HepG2 (cell line): Measurements from ENCODE around the gene CSNK1D. TPM values are rescaled to one million over a fixed set of nuclear protein-coding genes. Genes with fewer than 3 reads are reported as not detected.

Source experiments
- HHEX ChIP-seq: IDR thresholded peaks from 2 replicates; pipeline ENCODE4 v1.6.1; 2016; ENCODE audit warnings: control low read depth
- HNF1A ChIP-seq, 2 experiments: sonication (generic) in 1 of 2; formaldehyde crosslinking in 1 of 2; IDR thresholded peaks; 2 replicates each; pipeline versions ENCODE4 v1.4.0 to v1.6.1; 2016 to 2020; ENCODE audit warnings: borderline replicate concordance in 1 of 2, low read depth in 1 of 2, mild to moderate bottlenecking in 1 of 2, missing genetic modification reagents in 1 of 2
- HNF1B ChIP-seq: sonication (generic); formaldehyde crosslinking; IDR thresholded peaks from 2 replicates; pipeline ENCODE4 v1.5.1; 2020; ENCODE audit warnings: mild to moderate bottlenecking, moderate library complexity, missing genetic modification reagents
- HOXA9 ChIP-seq: sonication (generic); formaldehyde crosslinking; IDR thresholded peaks from 2 replicates; pipeline ENCODE4 v1.8.1; 2022; ENCODE audit warnings: missing genetic modification reagents, mild to moderate bottlenecking, moderate library complexity, borderline replicate concordance
- IKZF4 ChIP-seq: sonication (generic); formaldehyde crosslinking; IDR thresholded peaks from 2 replicates; pipeline ENCODE4 v1.5.1; 2020; ENCODE audit warnings: borderline replicate concordance, mild to moderate bottlenecking, low read depth, missing genetic modification reagents; ENCODE audit errors: not compliant biosample characterization
- MEIS1 ChIP-seq: sonication (generic); formaldehyde crosslinking; IDR thresholded peaks from 2 replicates; pipeline ENCODE4 v1.9.0; 2021; ENCODE audit warnings: mild to moderate bottlenecking, missing genetic modification reagents, moderate library complexity, borderline replicate concordance
- MIER3 ChIP-seq: IDR thresholded peaks from 2 replicates; pipeline ENCODE4 v1.6.1; 2016; ENCODE audit warnings: missing compliant biosample characterization, borderline replicate concordance
- MIXL1 ChIP-seq: IDR thresholded peaks from 2 replicates; pipeline ENCODE4 v1.6.1; 2016
- SALL1 ChIP-seq: sonication (generic); formaldehyde crosslinking; IDR thresholded peaks from 2 replicates; pipeline ENCODE4 v1.8.0; 2022; ENCODE audit warnings: mild to moderate bottlenecking, missing genetic modification reagents
- TFAP4 ChIP-seq: sonication (generic); IDR thresholded peaks from 2 replicates; pipeline ENCODE4 v1.6.1; 2016; ENCODE audit warnings: low read depth, borderline replicate concordance
- ZNF264 ChIP-seq: sonication (generic); formaldehyde crosslinking; IDR thresholded peaks from 2 replicates; pipeline ENCODE4 v1.4.0; 2020; ENCODE audit warnings: missing genetic modification reagents
- ZNF407 ChIP-seq: sonication (generic); formaldehyde crosslinking; IDR thresholded peaks from one replicate; pipeline ENCODE4 v1.5.1; 2020; ENCODE audit warnings: mild to moderate bottlenecking, missing genetic modification reagents; ENCODE audit errors: not compliant biosample characterization
- polyA plus RNA-seq, 8 experiments: library from polyadenylated mRNA; depleted of rRNA in 3 of 8; stranded (reverse) in 7 of 8; unstranded in 1 of 8; fragments of >200 nt; fragmentation: Illumina TruSeq in 4 of 8; extraction: Trizol in 4 of 8; gene quantifications; 2 replicates each; pipeline versions ENCODE4 v1.2.1 to v1.2.3, GENCODE V29; 2011 to 2016; ENCODE audit warnings: low read depth in 4 of 8, missing spikeins in 1 of 8, mixed read lengths in 1 of 8; ENCODE audit not compliant: insufficient read depth in 1 of 8
- total RNA-seq, 5 experiments: library from RNA; depleted of rRNA; stranded (reverse); fragments of >200 nt; fragmentation: Illumina TruSeq; extraction: Trizol; gene quantifications; 2 replicates each; pipeline ENCODE4 v1.2.3, GENCODE V29; 2016; ENCODE audit warnings: low read depth in 1 of 5

Gene CSNK1D
- total and polyA plus RNA-seq, 2 of the 13 experiments (the other 11 are each of a cell fraction or from before 2014, with no cell fraction given), result 31.5 to 128 TPM

- peak; percentile 72 for TF ChIP-seq ZNF407 (CRISPR knock-in tag)
- peak; percentile 75 for TF ChIP-seq IKZF4 (CRISPR knock-in tag)
- peak; percentile 78; the same call in 1 of the 2 replicates for TF ChIP-seq MIER3
- peak; percentile 93 for TF ChIP-seq HNF1B (CRISPR knock-in tag)
- peak; percentile 53; the same call in 1 of the 2 replicates for TF ChIP-seq MEIS1 (CRISPR knock-in tag)
- peak; percentile 75 for TF ChIP-seq TFAP4
- TF ChIP-seq HOXA9 (CRISPR knock-in tag), result peak; percentile 87; the same call in 1 of the 2 replicates
- no peak for TF ChIP-seq HNF1A (IDR thresholded peaks at IDR 0.05; ENCODE audit: low read depth)
- TF ChIP-seq HNF1A (CRISPR knock-in tag; IDR thresholded peaks at IDR 0.05; ENCODE audit: borderline replicate concordance), result peak; percentile 79; the same call in 1 of the 2 replicates
- peak; percentile 99 for TF ChIP-seq ZNF264 (CRISPR knock-in tag)
- TF ChIP-seq HHEX (CRISPR knock-in tag), result no peak
- peak; percentile 83 for TF ChIP-seq MIXL1 (CRISPR knock-in tag)
- TF ChIP-seq SALL1, result peak; percentile 98
These were observed 37.1 kb downstream of the CSNK1D start (continued) for GRCh38 chr17:82236142-82236971.
